ENCODE data around the gene NUP88.
"Not testable (repeated sequence)": the region's sequence is repeated elsewhere in the genome, so short reads cannot be mapped to it uniquely, and the experiment has no call there.

NUP88 gene

GRCh38 chr17:5431234-5431633 lies 11.8 kb upstream of the NUP88 start:
- not testable (repeated sequence) for H3K27ac ChIP-seq

DNA sequence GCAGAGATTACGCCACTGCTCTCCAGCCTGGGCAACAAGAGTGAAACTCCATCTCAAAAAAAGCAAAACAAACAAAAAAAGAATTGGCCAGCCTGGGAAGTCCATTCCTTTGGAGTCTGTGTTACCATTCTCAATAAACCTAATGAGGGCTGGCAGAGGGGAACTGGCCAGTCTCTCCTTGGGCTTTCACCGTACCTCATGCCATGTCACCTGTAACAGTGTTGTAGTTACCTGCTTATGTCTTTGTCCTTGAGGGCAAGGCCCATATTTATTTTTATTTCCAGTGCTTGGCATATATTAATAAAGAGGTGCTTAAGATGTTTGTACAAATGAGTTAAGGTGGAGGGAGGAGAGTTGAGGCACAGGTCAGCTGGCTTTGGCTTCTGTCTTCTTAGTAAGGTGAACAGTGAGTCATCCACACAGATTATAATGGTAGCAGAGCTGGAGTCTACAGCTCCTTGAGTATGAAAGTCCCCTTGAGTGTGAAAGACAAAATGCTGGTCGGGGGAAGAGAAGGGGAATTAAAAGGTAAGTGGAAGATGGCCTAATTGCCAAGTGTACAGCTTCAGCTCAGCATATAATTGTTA lies 11.0 kb upstream of the NUP88 start:
- no peak overlapping the region for H3K27ac ChIP-seq
- no peak for TF ChIP-seq ZFX (IDR thresholded peaks at IDR 0.05)
- TF ChIP-seq, protein P1, sequence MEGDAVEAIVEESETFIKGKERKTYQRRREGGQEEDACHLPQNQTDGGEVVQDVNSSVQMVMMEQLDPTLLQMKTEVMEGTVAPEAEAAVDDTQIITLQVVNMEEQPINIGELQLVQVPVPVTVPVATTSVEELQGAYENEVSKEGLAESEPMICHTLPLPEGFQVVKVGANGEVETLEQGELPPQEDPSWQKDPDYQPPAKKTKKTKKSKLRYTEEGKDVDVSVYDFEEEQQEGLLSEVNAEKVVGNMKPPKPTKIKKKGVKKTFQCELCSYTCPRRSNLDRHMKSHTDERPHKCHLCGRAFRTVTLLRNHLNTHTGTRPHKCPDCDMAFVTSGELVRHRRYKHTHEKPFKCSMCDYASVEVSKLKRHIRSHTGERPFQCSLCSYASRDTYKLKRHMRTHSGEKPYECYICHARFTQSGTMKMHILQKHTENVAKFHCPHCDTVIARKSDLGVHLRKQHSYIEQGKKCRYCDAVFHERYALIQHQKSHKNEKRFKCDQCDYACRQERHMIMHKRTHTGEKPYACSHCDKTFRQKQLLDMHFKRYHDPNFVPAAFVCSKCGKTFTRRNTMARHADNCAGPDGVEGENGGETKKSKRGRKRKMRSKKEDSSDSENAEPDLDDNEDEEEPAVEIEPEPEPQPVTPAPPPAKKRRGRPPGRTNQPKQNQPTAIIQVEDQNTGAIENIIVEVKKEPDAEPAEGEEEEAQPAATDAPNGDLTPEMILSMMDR (conservative IDR thresholded peaks at IDR 0.05): no peak

More at GRCh38 chr17:5431234-5431633, 11.8 kb upstream of the NUP88 start:
- TF ChIP-seq, protein P1 (conservative IDR thresholded peaks at IDR 0.05): peak; percentile 23

DNA sequence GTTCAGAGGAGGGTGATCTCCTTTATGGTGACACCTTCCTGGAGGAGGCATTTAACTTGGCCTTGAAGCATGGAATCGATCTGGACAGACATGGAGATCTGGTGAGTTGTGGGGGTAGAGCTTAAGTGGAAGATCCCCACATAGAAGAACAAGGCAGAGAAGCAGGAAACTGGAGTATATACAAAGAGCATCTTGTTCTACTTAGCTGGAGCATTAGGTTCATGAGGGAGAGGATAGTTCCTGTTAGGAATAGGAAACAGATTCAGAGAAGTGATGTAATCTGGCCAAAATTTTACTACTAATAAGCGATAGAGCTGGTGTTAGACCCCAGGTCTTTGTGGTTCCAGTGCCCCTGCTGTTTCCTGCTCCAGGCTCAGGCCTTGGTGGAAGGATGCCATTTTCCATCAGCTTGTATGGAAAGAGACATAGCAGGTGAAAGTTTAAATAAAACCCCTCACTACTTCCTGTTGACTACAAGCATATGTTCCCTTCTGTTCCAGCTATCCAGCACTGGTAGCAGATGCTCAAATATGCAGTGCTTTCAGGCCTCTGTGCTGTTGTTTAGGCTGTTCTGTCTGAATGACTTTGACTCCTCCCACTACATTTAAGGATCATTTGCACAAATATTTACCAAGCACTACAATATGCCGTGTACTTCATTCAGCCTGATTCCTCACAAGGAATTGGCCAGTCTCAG lies 9.9 kb upstream of the NUP88 start:
- no peak for TF ChIP-seq ZFX (IDR thresholded peaks at IDR 0.05)
- TF ChIP-seq, protein P1 (conservative IDR thresholded peaks at IDR 0.05): no peak
- H3K27ac ChIP-seq: no peak overlapping the region; the same call in 1 of the 2 replicates

DNA sequence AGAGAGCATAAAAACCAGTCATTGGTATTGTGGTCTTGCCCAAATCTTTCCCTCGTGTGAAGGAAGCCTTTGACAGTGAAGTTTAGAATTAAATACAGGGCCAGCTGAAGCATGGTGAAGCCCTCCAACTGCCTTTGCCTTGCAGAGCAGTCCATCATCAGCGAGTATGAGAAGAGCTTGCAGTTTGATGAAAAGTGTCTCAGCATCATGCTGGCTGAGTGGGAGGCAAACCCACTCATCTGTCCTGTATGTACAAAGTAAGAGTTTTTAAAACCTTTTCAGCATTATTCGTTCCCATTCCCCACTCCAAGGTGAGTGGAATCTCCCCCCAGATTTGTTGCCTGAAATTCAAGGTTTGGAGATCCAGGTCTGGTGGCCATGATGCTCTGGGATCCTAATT lies 6.4 kb upstream of the NUP88 start:
- no peak overlapping the region for H3K27ac ChIP-seq
- TF ChIP-seq ZFX (IDR thresholded peaks at IDR 0.05): no peak
- TF ChIP-seq, protein P1 (conservative IDR thresholded peaks at IDR 0.05): no peak

- H3K27ac ChIP-seq: no peak overlapping the region
- TF ChIP-seq ZFX (IDR thresholded peaks at IDR 0.05): no peak
- TF ChIP-seq, protein P1 (conservative IDR thresholded peaks at IDR 0.05): no peak
Measured at GRCh38 chr17:5424909-5425308, 5.4 kb upstream of the NUP88 start.

GRCh38 chr17:5422505-5422904 lies 3.0 kb upstream of the NUP88 start:
- TF ChIP-seq, protein P1 (conservative IDR thresholded peaks at IDR 0.05): no peak
- no peak for TF ChIP-seq ZFX (IDR thresholded peaks at IDR 0.05)
- H3K27ac ChIP-seq: no peak overlapping the region

- H3K27ac ChIP-seq: peak within 1 kb of the TSS; percentile 91
- TF ChIP-seq, protein P1 (conservative IDR thresholded peaks at IDR 0.05): no peak
- TF ChIP-seq ZFX (IDR thresholded peaks at IDR 0.05): peak; percentile 72
Measured at GRCh38 chr17:5419959-5420653, 644 bp upstream of the NUP88 start, which contains the start of gene RPAIN. RPAIN (plus strand) TSS chr17:5420182; CDS start chr17:5420211, 29 bp downstream.
